KMS-11 (cell line): ENCODE results near the gene TMEM267.
"Not testable (repeated sequence)": the region's sequence is repeated elsewhere in the genome, so short reads cannot be mapped to it uniquely, and the experiment has no call there.

Source experiments
- H2AFZ ChIP-seq: fragments of 200-600 bp; sonication (generic); 2 replicates; pipeline ENCODE4 v1.6.1; 2016; ENCODE audit warnings: antibody characterized with exemption, mixed run types, low read depth
- H3K27ac ChIP-seq: fragments of 200-600 bp; sonication (generic); 2 replicates; pipeline ENCODE4 v1.6.1; 2016; ENCODE audit warnings: mild to moderate bottlenecking, mixed run types
- H3K27me3 ChIP-seq: fragments of 200-600 bp; sonication (generic); 2 replicates; pipeline ENCODE4 v1.6.1; 2017; ENCODE audit warnings: mild to moderate bottlenecking, low read depth, mixed run types, moderate library complexity; ENCODE audit not compliant: insufficient read depth
- H3K36me3 ChIP-seq: fragments of 200-600 bp; sonication (generic); 2 replicates; pipeline ENCODE4 v1.6.1; 2017; ENCODE audit warnings: mild to moderate bottlenecking, mixed run types; ENCODE audit not compliant: insufficient read depth
- H3K4me1 ChIP-seq: fragments of 200-600 bp; sonication (generic); 2 replicates; pipeline ENCODE4 v1.6.1; 2016; ENCODE audit warnings: mild to moderate bottlenecking, low read depth, mixed run types; ENCODE audit not compliant: poor library complexity, severe bottlenecking
- H3K4me2 ChIP-seq: fragments of 200-600 bp; sonication (generic); 2 replicates; pipeline ENCODE4 v1.7.0; 2016; ENCODE audit warnings: mild to moderate bottlenecking, mixed run types
- H3K4me3 ChIP-seq: fragments of 200-600 bp; sonication (generic); IDR thresholded peaks from 2 replicates; pipeline ENCODE4 v1.6.1; 2017; ENCODE audit warnings: low read depth, low read length, mixed read lengths; ENCODE audit not compliant: insufficient read depth
- H3K79me2 ChIP-seq: fragments of 200-600 bp; sonication (generic); 2 replicates; pipeline ENCODE4 v1.6.1; 2016; ENCODE audit warnings: low read depth, mixed run types; ENCODE audit not compliant: insufficient read depth
- H3K9ac ChIP-seq: fragments of 200-600 bp; sonication (generic); 2 replicates; pipeline ENCODE4 v1.6.1; 2016; ENCODE audit warnings: mild to moderate bottlenecking, mixed run types
- H4K20me1 ChIP-seq: fragments of 200-600 bp; sonication (generic); 2 replicates; pipeline ENCODE4 v1.6.1; 2016; ENCODE audit warnings: mild to moderate bottlenecking, mixed run types; ENCODE audit not compliant: insufficient read depth
- CTCF ChIP-seq: fragments of 200-600 bp; sonication (generic); conservative IDR thresholded peaks from 2 replicates; pipeline ENCODE4 v1.6.1; 2017; ENCODE audit warnings: low read depth, mild to moderate bottlenecking, antibody characterized with exemption, low read length, moderate library complexity, mixed read lengths

Gene TMEM267

DNA sequence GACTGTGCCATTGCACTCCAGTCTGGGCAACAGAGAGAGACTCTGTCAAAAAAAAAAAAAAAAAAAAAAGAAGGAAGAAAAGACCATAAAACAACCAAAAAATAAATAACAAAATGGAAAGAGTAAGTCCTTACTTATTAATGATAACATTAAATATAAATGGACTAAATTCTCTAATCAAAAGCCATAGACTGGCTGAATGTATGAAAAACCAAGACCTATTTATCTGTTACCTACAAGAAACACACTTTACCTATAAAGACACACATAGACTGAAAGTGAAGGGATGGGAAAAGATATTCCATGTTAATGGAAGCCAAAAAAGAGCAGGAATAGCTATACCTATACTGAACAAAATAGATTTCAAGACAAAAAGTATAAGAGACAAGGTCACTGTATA, 16.6 kb downstream of the TMEM267 start:
- H3K4me1 ChIP-seq: no peaks in the 10 kb centered on the region
- no peak overlapping the region for H3K9ac ChIP-seq
- no peaks in the 10 kb centered on the region for H3K27me3 ChIP-seq
- TF ChIP-seq CTCF: no peak
- H3K4me3 ChIP-seq: no peak overlapping the region
- H3K4me2 ChIP-seq: no peak overlapping the region
- H2AFZ ChIP-seq: no peak overlapping the region
- H3K79me2 ChIP-seq: no peaks in the 10 kb centered on the region
- H3K36me3 ChIP-seq: no peaks in the 10 kb centered on the region
- H4K20me1 ChIP-seq: no peaks in the 10 kb centered on the region
- no peak overlapping the region for H3K27ac ChIP-seq

DNA sequence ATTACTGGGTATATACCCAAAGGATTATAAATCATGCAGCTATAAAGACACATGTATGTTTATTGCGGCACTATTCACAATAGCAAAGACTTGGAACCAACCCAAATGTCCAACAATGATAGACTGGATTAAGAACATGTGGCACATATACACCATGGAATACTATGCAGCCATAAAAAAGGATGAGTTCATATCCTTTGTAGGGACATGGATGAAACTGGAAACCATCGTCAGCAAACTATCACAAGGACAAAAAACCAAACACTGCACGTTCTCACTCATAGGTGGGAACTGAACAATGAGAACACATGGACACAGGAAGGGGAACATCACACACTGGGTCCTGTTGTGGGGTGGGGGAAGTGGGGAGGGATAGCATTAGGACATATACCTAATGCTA, 18.2 kb downstream of the TMEM267 start:
- H3K36me3 ChIP-seq, H4K20me1 ChIP-seq, H2AFZ ChIP-seq, H3K4me2 ChIP-seq, H3K27ac ChIP-seq, H3K79me2 ChIP-seq, H3K27me3 ChIP-seq, H3K4me3 ChIP-seq, H3K4me1 ChIP-seq, H3K9ac ChIP-seq: not testable (repeated sequence)

GRCh38 chr5:43461066-43461465, 22.6 kb downstream of the TMEM267 start:
- Histone ChIP-seq H4K20me1 (no peaks in the 10 kb centered on the region), H3K4me1 (no peaks in the 10 kb centered on the region), H2AFZ (no peak overlapping the region)

DNA sequence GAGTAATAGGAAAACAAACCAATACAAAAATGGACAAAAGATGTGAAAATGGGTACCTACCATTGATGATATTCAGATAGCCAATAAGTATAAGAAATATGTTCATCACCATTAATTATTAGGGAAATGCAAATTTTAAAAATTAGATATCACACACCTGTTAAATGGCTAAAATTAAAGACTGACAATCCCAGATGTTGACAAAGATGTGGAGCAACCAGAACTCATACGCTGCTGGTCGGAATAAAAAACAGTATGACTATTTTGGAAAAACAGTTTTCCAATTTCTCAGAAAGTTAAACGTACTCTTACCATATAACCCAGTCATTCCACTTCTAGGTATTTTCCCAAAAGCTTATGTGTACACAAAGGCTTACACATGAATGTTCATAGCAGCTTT, 27.1 kb downstream of the TMEM267 start:
- Histone ChIP-seq H3K4me1 (no peaks in the 10 kb centered on the region), H3K4me3 (no peak overlapping the region), H3K9ac (no peak overlapping the region), H3K27ac (no peak overlapping the region), H3K79me2 (no peaks in the 10 kb centered on the region), H3K27me3 (no peaks in the 10 kb centered on the region), H3K36me3 (no peaks in the 10 kb centered on the region), H4K20me1 (no peaks in the 10 kb centered on the region), H2AFZ (no peak overlapping the region), H3K4me2 (no peak overlapping the region)
- no peak for TF ChIP-seq CTCF

More at GRCh38 chr5:43461066-43461465, 22.6 kb downstream of the TMEM267 start:
- H3K79me2 ChIP-seq: no peaks in the 10 kb centered on the region
- H3K27ac ChIP-seq: no peak overlapping the region
- no peak overlapping the region for H3K4me2 ChIP-seq
- H3K9ac ChIP-seq: no peak overlapping the region
- H3K36me3 ChIP-seq: no peaks in the 10 kb centered on the region
- no peaks in the 10 kb centered on the region for H3K27me3 ChIP-seq
- H3K4me3 ChIP-seq: no peak overlapping the region
- TF ChIP-seq CTCF: no peak

- H3K27me3 ChIP-seq, H3K36me3 ChIP-seq, H3K4me1 ChIP-seq, H3K79me2 ChIP-seq, H3K4me2 ChIP-seq, H3K4me3 ChIP-seq, H2AFZ ChIP-seq, H4K20me1 ChIP-seq, H3K27ac ChIP-seq, H3K9ac ChIP-seq: not testable (repeated sequence)
Observed at GRCh38 chr5:43441575-43441974, 42.1 kb downstream of the TMEM267 start.
